Liver (tissue), 9 donors: Measurements from ENCODE around the gene SMIM1. TPM values are rescaled to one million over a fixed set of nuclear protein-coding genes. Genes with fewer than 3 reads are reported as not detected.

Experiments used
- DNase-seq: peaks from one replicate; pipeline ENCODE4 v3.0.0-alpha.2; 2017; ENCODE audit warnings: low spot score
- H3K27ac ChIP-seq, 2 donors: one replicate each; pipeline ENCODE4 v1.7.0; 2013; ENCODE audit warnings: inconsistent platforms in 2 of 2, low read length in 2 of 2, control low read depth in 1 of 2, low read depth in 1 of 2, mild to moderate bottlenecking in 1 of 2
- H3K27me3 ChIP-seq, 4 donors: one replicate each; pipeline versions ENCODE4 v1.6.1 to v1.7.0; 2013; ENCODE audit warnings: low read length in 3 of 4, inconsistent platforms in 1 of 4, mild to moderate bottlenecking in 1 of 4, moderate library complexity in 1 of 4; ENCODE audit not compliant: control insufficient read depth in 4 of 4, insufficient read depth in 4 of 4
- H3K36me3 ChIP-seq, 4 donors: one replicate each; pipeline versions ENCODE4 v1.6.1 to v1.7.0; 2013; ENCODE audit warnings: low read length in 3 of 4, mild to moderate bottlenecking in 3 of 4, low read depth in 1 of 4, moderate library complexity in 1 of 4; ENCODE audit not compliant: control insufficient read depth in 4 of 4, insufficient read depth in 3 of 4
- H3K4me1 ChIP-seq, 4 donors: one replicate each; pipeline versions ENCODE4 v1.6.1 to v1.7.0; 2013; ENCODE audit warnings: low read length in 3 of 4, mild to moderate bottlenecking in 3 of 4, moderate library complexity in 1 of 4; ENCODE audit not compliant: control insufficient read depth in 4 of 4, insufficient read depth in 4 of 4
- H3K4me3 ChIP-seq, 3 donors: one replicate each; pipeline versions ENCODE4 v1.6.1 to v1.7.0; 2013; ENCODE audit warnings: low read length in 3 of 3, control low read depth in 1 of 3, low read depth in 1 of 3, mild to moderate bottlenecking in 1 of 3
- H3K9ac ChIP-seq, 2 donors: one replicate each; pipeline ENCODE4 v1.7.0; 2013; ENCODE audit warnings: low read length in 2 of 2, mild to moderate bottlenecking in 2 of 2, moderate library complexity in 2 of 2, control low read depth in 1 of 2, low read depth in 1 of 2
- H3K9me3 ChIP-seq, 4 donors: one replicate each; pipeline versions ENCODE4 v1.6.1 to v1.7.0; 2013; ENCODE audit warnings: low read length in 3 of 4; ENCODE audit not compliant: control insufficient read depth in 4 of 4
- EGR1 ChIP-seq, 2 donors: IDR thresholded peaks; 2 replicates each; pipeline ENCODE4 v1.6.1; 2016 to 2018; ENCODE audit warnings: antibody characterized with exemption in 2 of 2, low read depth in 2 of 2
- FOXA1 ChIP-seq: IDR thresholded peaks from 2 replicates; pipeline ENCODE4 v1.6.1; 2016; ENCODE audit warnings: antibody characterized with exemption
- GABPA ChIP-seq, 2 donors: IDR thresholded peaks in 1 of 2; conservative IDR thresholded peaks in 1 of 2; 2 replicates each; pipeline ENCODE4 v1.6.1; 2016; ENCODE audit warnings: antibody characterized with exemption in 2 of 2, mild to moderate bottlenecking in 1 of 2, moderate library complexity in 1 of 2
- HNF4A ChIP-seq, 2 donors: conservative IDR thresholded peaks; 2 replicates each; pipeline ENCODE4 v1.6.1; 2016; ENCODE audit warnings: antibody characterized with exemption in 2 of 2, mild to moderate bottlenecking in 2 of 2
- MAX ChIP-seq: IDR thresholded peaks from 2 replicates; pipeline ENCODE4 v1.6.1; 2016; ENCODE audit warnings: antibody characterized with exemption
- RAD21 ChIP-seq, 2 donors: IDR thresholded peaks; 2 replicates each; pipeline ENCODE4 v1.6.1; 2016; ENCODE audit warnings: antibody characterized with exemption in 2 of 2, mild to moderate bottlenecking in 2 of 2
- REST ChIP-seq: IDR thresholded peaks from 2 replicates; pipeline ENCODE4 v1.6.1; 2016; ENCODE audit warnings: antibody characterized with exemption, mild to moderate bottlenecking
- RXRA ChIP-seq, 2 donors: IDR thresholded peaks; 2 replicates each; pipeline ENCODE4 v1.6.1; 2017 to 2018; ENCODE audit warnings: antibody characterized with exemption in 2 of 2, mild to moderate bottlenecking in 1 of 2
- SP1 ChIP-seq: IDR thresholded peaks from 2 replicates; pipeline ENCODE4 v1.6.1; 2018; ENCODE audit warnings: antibody characterized with exemption, mild to moderate bottlenecking
- TAF1 ChIP-seq: conservative IDR thresholded peaks from 2 replicates; pipeline ENCODE4 v1.6.1; 2016; ENCODE audit warnings: antibody characterized with exemption, mild to moderate bottlenecking
- YY1 ChIP-seq: IDR thresholded peaks from 2 replicates; pipeline ENCODE4 v1.6.1; 2016; ENCODE audit warnings: antibody characterized with exemption, mild to moderate bottlenecking
- ZBTB33 ChIP-seq: IDR thresholded peaks from 2 replicates; pipeline ENCODE4 v1.6.1; 2016; ENCODE audit warnings: antibody characterized with exemption
- WGBS: extraction: QIAGEN DNeasy Blood & Tissue Kit; methylation state at CpG from one replicate; pipeline ENCODE4 v1.1.7; 2013; 5-methylcytosine and 5-hydroxymethylcytosine counted together
- polyA plus RNA-seq, 2 donors: library from polyadenylated mRNA; stranded (reverse) in 1 of 2; unstranded in 1 of 2; fragments of 200-250 nt in 1 of 2; fragments of >200 nt in 1 of 2; fragmentation: Nextera tagmentation in 1 of 2; extraction: Ambion mirVana in 1 of 2; gene quantifications; one replicate each; pipeline versions ENCODE4 v1.2.1 to v1.2.3, GENCODE V29; 2013 to 2015
- total RNA-seq, 2 donors: library from RNA; depleted of rRNA; stranded (reverse); fragments of >200 nt; gene quantifications; one replicate each; pipeline ENCODE4 v1.2.3, GENCODE V29; 2014
- donor health status: healthy.
- donor health status: healthy.
- donor health status: healthy.
- donor health status: healthy.
- donor health status: healthy.

Gene SMIM1
- total and polyA plus RNA-seq, 4 donors, result 1.8 to 82.9 (median 10.3) TPM

GRCh38 chr1:3763351-3764125, 9.0 kb upstream of the SMIM1 start:
- H3K27me3 ChIP-seq, result no peaks in the 10 kb centered on the region

GRCh38 chr1:3767328-3767925, 5.1 kb upstream of the SMIM1 start:
- 91% methylated on average over 17 of the region's 17 CpGs for WGBS
- Histone ChIP-seq H3K4me1 (peaks cover 2 to 12% (median 8%) of the 10 kb centered on the region in 4 donors), H3K9ac (no peak overlapping the region), H3K36me3 (no peaks in the 10 kb centered on the region), H3K4me3 (no peak overlapping the region), H3K27me3 (no peaks in the 10 kb centered on the region), H3K9me3 (no peaks in the 10 kb centered on the region), H3K27ac (no peak overlapping the region)
- TF ChIP-seq RAD21 (IDR thresholded peaks at IDR 0.05), result no peak
- no peak for DNase-seq

More at GRCh38 chr1:3763351-3764125, 9.0 kb upstream of the SMIM1 start:
- WGBS, result 88% methylated on average over 31 of the region's 31 CpGs
- TF ChIP-seq SP1, result no peak
- TF ChIP-seq MAX, result no peak
- no peak for TF ChIP-seq ZBTB33
- no peak for TF ChIP-seq HNF4A (conservative IDR thresholded peaks at IDR 0.05)
- no peak for TF ChIP-seq TAF1
- no peak overlapping the region for H3K9ac ChIP-seq
- H3K9me3 ChIP-seq, result no peaks in the 10 kb centered on the region
- H3K36me3 ChIP-seq, result no peaks in the 10 kb centered on the region
- DNase-seq, result no peak
- no peak overlapping the region for H3K27ac ChIP-seq
- H3K4me3 ChIP-seq, result no peak overlapping the region
- peaks cover 0 to 4% (median 1%) of the 10 kb centered on the region in 4 donors for H3K4me1 ChIP-seq

GRCh38 chr1:3768811-3769390, 3.6 kb upstream of the SMIM1 start:
- no peak overlapping the region for H3K4me3 ChIP-seq
- no peak overlapping the region for H3K27ac ChIP-seq
- no peaks in the 10 kb centered on the region for H3K27me3 ChIP-seq
- TF ChIP-seq MAX, result no peak
- TF ChIP-seq HNF4A (conservative IDR thresholded peaks at IDR 0.05), result no peak
- TF ChIP-seq SP1, result no peak
- no peak for TF ChIP-seq EGR1 (IDR thresholded peaks at IDR 0.05; ENCODE audit: low read depth in 2 of 2)
- TF ChIP-seq YY1, result no peak
- no peak for TF ChIP-seq ZBTB33
- TF ChIP-seq RAD21 (IDR thresholded peaks at IDR 0.05), result no peak
- TF ChIP-seq GABPA (IDR thresholded peaks at IDR 0.05 in 1 of 2, conservative IDR thresholded peaks at IDR 0.05 in 1 of 2), result no peak
- no peak for TF ChIP-seq REST
- TF ChIP-seq TAF1, result no peak
- no peak for TF ChIP-seq RXRA (IDR thresholded peaks at IDR 0.05)
- no peak for TF ChIP-seq FOXA1
- WGBS, result 91% methylated on average over 22 of the region's 22 CpGs
- H3K9me3 ChIP-seq, result no peaks in the 10 kb centered on the region
- H3K4me1 ChIP-seq, result peaks cover 8 to 24% (median 18%) of the 10 kb centered on the region in 4 donors
- H3K36me3 ChIP-seq, result no peaks in the 10 kb centered on the region
- H3K9ac ChIP-seq, result no peak overlapping the region
- no peak for DNase-seq
